C4-2B (cell line): ENCODE results near the gene SNX14.

ENCODE experiments used
- ZFX ChIP-seq: fragments of 450-650 bp; IDR thresholded peaks from 2 replicates; pipeline ENCODE4 v1.6.1; 2017
- TF ChIP-seq, protein P1 (sequence below): fragments of 450-650 bp; conservative IDR thresholded peaks from 2 replicates; pipeline ENCODE4 v1.5.1; 2017; ENCODE audit warnings: mild to moderate bottlenecking

DNA sequence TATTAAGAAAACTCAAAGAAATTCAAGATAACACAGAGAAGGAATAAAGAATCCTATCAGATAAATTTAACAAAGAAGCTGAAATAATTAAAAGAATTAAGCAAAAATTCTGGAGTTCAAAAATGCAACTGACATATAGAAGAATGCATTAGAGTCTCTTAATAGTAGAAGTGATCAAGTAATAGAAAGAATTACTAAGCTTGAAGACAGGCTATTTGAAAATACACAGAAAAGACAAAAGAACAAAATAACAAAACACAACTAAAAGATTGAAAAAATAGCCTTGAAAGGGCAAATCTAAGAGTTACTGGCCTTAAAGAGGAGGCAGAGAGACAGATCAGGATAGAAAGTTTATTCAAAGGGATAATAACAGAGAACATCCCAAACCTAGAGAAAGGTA, 12.1 kb downstream of the SNX14 start:
- TF ChIP-seq, protein P1, sequence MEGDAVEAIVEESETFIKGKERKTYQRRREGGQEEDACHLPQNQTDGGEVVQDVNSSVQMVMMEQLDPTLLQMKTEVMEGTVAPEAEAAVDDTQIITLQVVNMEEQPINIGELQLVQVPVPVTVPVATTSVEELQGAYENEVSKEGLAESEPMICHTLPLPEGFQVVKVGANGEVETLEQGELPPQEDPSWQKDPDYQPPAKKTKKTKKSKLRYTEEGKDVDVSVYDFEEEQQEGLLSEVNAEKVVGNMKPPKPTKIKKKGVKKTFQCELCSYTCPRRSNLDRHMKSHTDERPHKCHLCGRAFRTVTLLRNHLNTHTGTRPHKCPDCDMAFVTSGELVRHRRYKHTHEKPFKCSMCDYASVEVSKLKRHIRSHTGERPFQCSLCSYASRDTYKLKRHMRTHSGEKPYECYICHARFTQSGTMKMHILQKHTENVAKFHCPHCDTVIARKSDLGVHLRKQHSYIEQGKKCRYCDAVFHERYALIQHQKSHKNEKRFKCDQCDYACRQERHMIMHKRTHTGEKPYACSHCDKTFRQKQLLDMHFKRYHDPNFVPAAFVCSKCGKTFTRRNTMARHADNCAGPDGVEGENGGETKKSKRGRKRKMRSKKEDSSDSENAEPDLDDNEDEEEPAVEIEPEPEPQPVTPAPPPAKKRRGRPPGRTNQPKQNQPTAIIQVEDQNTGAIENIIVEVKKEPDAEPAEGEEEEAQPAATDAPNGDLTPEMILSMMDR: no peak
- no peak for TF ChIP-seq ZFX
